GM15510 (cell line): Measurements from ENCODE around the gene TARS1.
A peak's percentile ranks its signal among the peaks of the same experiment; 100 is the strongest.

ENCODE experiments used
- POLR2A ChIP-seq: IDR thresholded peaks from 3 replicates; pipeline ENCODE4 v1.6.1; 2011; ENCODE audit warnings: borderline replicate concordance; ENCODE audit not compliant: insufficient read length; ENCODE audit errors: extremely low read depth

The TARS1 gene

DNA sequence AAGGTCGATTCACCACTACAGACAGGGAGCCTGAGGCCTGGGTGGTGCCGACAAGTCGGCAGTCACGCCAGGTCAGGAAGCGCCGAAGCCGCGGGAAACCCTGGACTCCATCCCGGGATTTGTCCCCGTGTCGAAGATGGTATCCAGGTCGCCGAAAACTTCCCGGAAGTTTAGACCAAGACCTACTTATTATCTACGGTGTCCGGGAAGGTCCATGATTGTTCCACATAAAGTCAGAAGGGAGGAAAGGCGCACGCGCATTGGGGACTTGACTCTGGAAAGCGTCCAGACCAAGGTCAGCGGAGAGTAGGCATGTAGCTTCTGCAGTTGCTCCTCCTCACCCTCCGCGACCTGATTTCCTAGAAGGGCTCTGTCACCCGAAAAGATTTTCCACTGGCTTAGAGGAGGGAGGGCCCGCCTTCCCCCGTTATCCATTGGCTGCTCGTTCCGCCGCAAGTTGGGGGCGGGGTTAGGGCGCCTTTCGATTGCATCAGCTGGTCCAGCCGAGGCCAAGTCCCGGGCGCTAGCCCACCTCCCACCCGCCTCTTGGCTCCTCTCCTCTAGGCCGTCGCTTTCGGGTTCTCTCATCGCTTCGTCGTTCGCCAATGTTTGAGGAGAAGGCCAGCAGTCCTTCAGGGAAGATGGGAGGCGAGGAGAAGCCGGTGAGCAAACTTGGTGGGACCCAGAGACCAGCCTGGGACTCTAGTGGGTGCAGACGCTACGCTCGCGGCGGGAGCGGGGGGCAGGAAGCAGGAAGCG lies at the start of gene TARS1:
TSS of gene TARS1 (plus strand) at position 484 of the 759 bp plus-strand sequence. CDS start at position 606, 122 bp downstream.
- peak; percentile 83 for TF ChIP-seq POLR2A

DNA sequence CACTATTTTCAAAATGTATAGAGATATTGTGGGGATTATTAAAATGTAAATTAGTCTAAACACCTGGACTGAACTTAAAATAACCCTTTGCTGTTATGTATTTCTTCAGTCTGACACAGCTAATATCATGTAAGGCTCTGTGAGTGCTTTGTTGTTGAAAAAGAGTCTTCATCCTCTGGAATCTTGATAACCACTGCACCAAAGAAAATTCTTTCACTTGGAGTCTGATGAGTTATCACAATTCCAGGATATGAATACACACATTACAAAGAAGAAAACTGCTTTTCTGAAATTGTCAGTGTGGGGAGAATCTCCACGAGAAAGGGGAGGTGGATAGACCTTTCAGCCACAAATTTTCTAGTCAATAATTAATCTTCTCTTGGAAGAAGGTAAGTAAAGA lies 42.3 kb upstream of the TARS1 start:
- no peak for TF ChIP-seq POLR2A

DNA sequence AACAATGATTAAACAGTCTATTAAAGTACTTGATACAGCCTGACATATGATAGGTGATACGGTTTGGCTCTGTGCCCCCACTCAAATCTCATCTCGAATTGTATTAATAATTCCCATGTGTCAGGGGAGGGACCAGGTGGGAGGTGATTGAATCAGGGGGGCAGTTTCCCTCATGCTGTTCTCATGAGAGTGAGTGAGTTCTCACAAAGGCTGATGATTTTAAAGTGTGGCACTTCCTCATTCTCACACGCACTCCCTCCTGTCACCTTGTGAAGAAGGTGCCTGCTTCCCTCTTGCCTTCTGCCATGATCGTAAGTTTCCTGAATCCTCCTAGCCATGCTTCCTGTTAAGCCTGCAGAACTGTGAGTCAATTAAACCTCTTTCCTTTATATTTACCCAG lies 40.1 kb upstream of the TARS1 start:
- TF ChIP-seq POLR2A: no peak

DNA sequence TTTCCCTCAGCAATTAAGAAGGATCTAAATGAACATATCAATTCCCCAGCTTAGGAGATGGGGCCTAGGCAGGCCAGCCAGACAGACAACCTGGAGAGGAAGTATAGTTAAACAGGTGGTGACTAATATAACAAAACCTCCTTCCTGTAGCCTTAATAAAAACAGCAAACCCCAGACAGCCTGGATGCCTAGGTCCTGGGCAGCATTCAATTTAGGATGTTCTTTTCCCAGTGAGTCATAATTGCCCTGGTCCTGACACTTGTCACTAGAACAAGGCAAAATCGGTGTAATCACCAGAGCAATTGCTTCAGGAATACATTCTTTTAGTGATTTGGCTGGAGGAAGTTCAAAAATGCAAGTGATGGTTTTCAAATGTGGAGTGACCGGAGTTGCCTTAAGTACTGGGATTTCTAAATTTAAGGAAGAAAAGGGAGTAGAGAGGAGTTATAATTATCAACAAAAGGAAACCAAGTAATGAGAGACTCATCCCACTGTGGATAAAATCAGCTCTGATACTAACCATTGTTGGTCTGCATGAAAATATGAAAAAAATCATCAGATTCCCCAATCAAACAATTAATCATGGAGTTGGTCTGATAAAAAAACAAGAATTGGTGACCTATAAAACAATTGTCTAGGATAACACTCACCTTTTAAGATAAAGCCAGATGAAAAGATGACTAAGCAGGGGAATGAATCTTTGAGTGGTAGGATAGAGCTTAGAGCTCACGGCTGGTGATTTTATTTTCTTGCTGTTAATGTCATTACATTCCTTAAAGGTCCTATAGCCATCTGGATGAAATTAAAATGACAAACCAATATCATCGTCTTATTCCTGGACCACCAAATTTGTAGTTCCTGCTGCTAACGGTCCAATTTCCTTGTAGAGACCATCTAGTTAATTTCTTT lies 39.0 kb upstream of the TARS1 start:
- no peak for TF ChIP-seq POLR2A

DNA sequence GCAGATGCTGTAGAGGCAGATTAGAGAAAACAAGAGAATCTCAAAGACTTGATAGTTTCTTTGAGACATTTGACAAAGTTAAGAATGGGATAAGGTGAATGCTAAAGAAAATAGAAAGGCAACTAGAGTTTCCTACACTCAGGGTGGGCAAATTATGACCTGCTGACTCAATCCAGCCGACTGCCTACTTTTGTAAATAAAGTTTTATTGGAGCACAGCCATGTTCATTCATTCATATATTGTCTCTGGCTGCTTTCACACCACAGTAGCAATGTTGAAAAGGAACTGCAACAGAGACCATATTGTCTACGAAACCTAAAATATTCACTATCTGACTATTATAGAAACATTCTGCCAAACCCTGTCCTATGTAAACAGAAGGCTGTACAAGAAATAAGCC lies 37.6 kb upstream of the TARS1 start:
- TF ChIP-seq POLR2A: no peak

DNA sequence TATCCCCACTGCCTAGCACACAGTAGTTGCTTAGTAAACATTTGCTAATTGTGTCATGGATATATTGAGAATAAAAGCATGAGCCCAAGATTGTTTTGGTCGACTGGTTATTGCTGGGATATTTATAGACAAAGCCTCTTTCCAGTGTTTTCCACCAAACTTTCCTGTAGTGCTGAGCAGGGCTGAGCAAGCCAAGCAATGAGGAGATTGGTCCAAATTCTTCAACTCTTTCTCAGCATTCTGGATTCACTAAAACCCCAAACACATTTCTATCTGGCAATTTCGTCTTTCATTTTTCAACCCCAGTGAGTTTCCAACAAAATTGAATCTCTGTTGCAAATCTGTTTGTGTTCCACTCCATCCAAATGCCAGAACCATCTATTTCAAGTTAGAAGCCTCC lies 31.9 kb upstream of the TARS1 start:
- TF ChIP-seq POLR2A: no peak

DNA sequence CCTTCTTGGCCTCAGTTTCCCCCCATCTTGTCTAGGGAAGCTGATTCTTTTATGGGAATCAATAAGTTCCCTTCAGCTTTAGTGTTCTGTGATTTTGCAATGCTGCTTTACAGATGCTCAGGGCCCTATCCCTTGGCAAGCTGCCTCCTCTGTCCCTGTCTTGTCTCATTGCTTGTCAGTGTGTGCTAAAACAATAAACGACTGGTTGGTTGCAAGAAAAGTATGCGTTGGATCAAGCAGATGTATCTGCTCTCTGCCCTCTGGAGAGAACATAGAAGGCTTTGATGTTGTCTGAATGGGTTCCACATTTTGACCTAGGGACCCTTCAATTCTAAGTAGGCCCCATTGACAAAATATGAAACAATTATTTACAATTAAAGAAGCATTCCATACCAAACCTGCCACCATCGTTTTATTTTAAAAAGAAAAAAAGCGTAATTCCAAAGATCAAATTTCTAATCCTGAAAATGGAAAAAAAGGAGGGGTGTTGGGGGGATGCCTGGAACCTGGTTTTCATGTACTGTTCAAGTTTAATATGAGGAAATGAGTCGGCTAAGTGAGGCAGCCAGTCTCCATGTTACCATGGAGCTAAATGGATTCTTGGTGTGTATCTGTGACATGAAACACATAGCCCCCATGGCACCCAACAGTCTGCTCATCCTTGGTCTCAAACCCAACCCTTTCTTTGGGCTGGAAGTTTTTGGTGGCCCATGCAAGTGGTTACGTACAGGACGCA lies 31.2 kb upstream of the TARS1 start:
- no peak for TF ChIP-seq POLR2A

DNA sequence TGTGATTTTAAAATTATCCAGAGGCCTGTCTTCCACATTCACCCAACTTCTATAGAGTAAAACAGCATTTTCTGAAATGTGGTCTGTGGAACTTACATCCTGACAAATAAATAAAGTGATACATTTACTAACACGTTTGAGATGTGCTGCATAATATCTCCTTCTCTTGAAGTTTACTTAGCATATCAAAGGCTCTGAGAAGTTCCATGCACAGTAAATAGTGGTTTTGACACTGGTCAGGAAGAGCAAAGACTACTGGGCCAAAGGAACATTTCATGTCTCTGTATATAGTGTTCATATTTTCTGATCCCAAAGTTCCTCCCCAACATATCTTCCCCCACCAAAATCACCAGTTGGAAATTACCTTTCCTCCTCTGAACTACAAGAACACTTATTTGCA lies 30.5 kb upstream of the TARS1 start:
- no peak for TF ChIP-seq POLR2A

DNA sequence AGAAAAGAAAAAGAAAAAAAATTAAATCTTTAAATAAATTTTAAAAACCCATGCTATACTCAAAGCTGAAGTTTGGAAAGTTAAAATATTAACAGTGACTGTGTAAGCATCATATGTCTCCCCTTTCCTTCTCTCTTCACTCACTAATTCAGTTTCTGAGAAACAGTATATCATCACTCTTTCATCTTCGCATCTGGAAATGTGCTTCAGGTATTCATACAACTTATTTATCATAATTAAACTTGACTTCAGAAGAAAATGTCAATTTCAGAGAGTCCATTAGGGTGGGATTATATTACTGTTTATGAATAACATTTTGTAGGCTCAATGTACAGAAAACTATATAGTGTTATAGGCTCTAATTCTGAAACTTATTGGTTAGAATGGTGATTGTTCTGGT lies 29.3 kb upstream of the TARS1 start:
- no peak for TF ChIP-seq POLR2A

DNA sequence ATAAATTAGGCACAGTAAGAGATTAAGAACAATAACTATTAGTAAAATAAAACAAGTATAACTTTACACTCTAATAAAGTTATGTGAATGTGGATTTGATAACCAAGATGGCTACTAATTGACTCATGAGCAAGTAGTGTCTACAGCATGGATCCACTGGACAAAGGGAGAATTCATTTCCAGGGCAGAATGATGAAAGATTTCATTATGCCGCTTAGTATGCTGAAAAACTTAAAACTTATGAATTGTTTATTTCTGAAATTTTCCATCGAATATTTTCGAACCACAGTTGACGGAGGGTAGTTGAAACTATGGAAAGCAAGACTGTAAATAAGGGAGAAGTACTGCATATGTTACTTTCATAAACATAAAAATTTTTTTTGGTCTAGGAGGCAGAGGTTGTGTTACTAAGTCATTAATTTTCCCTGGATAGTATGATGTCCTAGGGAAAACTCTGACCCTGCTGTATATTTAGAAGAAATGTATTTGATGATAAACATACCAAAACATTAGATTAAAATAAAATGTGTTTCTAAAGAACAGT lies 24.9 kb upstream of the TARS1 start:
- TF ChIP-seq POLR2A: no peak

DNA sequence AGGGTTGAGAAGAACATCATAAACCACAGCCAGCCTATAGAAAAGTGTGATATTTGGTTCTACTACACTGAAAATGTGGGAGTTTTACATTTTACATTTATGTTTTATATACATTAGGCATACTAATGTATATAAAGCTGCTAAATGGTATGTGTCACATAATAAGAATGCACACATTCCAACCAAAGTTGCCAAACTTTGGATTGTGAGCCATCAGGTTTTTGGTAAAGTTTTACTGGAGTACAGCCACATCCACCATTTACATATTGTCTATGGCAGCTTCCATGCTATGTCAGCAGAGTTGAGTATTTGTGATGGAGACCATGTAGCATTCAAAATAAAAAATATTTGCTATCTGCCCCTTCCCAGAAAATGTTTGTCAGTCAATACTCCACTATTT lies 23.1 kb upstream of the TARS1 start:
- no peak for TF ChIP-seq POLR2A

DNA sequence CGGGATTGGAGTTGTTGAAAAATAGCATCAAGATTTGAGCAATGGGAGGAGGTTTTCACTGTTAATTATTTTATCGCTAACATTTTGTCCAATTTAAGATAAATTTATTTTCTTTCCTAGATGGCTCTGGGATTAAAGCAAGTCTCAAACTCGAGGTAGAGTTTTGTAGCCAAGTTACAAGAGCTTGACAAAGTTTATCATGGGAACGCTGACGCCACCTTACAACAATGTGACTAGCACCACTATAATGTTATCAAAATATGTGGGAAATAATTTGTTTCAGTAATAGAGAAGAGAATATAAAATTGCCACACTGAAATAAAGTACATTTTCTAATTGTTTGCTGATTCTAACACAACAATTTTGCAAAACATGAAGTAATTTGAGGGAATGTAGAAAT lies 19.8 kb upstream of the TARS1 start:
- TF ChIP-seq POLR2A: no peak

DNA sequence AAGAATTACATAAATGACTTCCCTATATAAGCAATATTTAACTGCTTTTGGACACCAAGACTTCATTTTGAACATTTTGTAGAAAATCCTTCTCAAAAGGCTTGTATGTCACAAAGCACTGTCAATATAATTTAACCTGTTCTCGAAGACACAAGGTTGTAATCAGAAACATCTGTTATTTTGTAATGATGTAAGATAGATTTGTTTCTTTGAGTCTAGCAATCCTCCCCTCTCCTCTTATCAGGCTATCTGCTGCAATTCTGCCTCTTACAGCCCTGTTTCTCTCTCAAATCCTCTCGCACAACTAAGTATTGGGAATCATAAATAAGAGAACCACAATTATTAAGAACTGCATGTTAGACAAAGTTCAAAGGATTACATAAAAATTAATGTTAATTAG lies 18.6 kb upstream of the TARS1 start:
- TF ChIP-seq POLR2A: no peak

DNA sequence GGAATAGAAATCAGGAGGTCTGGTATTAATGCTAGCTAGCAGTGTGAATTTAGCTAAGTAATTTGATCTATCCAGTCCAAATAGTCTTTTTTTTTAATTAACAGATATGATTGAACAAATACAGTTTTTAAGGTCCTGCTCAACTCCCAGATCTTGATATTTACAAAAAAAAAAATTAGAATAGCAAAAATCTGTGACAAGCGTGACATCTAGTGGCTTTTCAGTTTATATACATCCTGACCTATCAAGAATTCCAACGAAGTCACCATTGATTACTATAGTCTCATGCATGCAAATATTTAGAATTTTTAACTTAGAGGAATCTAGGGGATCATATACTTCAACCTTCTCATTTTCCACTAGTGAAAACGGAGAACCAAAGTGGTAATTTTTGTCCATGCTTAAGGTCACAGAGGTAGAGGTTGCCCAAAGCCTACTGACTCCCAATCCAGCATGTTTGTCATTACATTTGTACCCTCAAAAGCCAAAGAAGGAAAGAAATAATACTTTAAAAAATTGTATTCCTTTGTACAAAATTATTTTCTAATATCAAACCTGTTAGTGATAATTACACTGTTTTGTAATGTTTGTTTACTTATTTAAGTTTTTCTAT lies 17.6 kb upstream of the TARS1 start:
- TF ChIP-seq POLR2A: no peak
